Measurements from ENCODE around the gene PDXP. TPM values are rescaled to one million over a fixed set of nuclear protein-coding genes. Genes with fewer than 3 reads are reported as not detected.

Gene PDXP
- total and polyA plus RNA-seq, 3 donors from 2014 or later = 51.9 to 117 (median 95.7) TPM

DNA sequence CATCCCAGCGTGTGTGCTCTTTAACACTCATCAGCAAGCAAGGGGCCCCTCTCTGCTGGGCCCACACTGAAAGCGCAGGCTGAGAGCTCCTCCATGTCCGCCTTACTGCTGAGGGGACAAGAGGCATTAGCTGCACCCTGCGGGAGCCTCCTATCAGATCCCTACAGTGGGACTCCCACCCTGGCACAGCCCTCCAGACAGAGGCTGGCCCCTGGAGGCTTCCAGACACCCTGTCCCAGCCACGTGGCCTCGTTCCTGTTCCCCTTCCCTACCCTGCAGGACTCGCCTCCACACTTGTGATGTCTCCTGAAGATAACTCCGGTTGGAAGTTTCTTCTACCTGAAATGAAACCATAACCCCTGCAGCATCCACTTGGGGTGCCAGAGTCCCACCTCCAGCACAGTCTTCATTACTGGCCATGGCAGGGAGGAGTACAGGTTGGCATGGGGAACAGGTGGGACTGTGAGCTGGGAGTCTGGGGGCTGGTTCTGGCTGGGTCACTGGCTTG is 24.1 kb upstream of the PDXP start:
- intact Hi-C loops (cut with DNase I; ENCODE audit: low total_unique reads) = no loop called here
- H3K9me3 ChIP-seq = no peaks in the 10 kb centered on the region
- WGBS, 2 donors = 24 to 31% methylated on average over 8 of the region's 8 CpGs
- no peak overlapping the region for H3K4me3 ChIP-seq
- peaks cover 40% of the 10 kb centered on the region for H3K4me1 ChIP-seq
- H3K36me3 ChIP-seq (ENCODE audit: low read depth, missing control alignments) = no peaks in the 10 kb centered on the region
- DNase-seq = no peak
- TF ChIP-seq, protein P1, sequence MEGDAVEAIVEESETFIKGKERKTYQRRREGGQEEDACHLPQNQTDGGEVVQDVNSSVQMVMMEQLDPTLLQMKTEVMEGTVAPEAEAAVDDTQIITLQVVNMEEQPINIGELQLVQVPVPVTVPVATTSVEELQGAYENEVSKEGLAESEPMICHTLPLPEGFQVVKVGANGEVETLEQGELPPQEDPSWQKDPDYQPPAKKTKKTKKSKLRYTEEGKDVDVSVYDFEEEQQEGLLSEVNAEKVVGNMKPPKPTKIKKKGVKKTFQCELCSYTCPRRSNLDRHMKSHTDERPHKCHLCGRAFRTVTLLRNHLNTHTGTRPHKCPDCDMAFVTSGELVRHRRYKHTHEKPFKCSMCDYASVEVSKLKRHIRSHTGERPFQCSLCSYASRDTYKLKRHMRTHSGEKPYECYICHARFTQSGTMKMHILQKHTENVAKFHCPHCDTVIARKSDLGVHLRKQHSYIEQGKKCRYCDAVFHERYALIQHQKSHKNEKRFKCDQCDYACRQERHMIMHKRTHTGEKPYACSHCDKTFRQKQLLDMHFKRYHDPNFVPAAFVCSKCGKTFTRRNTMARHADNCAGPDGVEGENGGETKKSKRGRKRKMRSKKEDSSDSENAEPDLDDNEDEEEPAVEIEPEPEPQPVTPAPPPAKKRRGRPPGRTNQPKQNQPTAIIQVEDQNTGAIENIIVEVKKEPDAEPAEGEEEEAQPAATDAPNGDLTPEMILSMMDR (IDR thresholded peaks at IDR 0.05) = no peak
- TF ChIP-seq POLR2A (IDR thresholded peaks at IDR 0.05) = no peak
- no peaks in the 10 kb centered on the region for H3K27me3 ChIP-seq
- H3K27ac ChIP-seq = peak overlapping the region; percentile 16 to 82

DNA sequence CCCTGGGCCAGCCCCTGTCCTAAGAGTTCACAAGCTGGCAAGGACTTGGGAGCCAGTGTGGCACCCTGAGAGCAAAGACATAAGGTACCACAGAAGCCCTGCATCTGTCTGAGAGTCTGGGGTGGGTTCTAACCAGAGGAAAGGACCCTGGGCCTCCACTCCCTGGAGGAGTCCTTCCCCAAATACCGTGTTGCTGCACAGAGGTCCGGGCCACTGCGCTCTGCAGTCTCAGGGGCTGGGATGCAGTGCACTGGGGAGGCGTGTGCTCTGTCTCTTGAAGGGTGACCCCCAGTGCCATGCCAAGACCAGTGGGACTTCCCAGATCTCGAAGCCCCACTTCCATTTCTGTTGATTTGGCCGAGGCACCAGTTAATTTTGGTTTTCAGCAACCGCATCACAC is 23.4 kb upstream of the PDXP start:
- H3K4me1 ChIP-seq = peaks cover 44% of the 10 kb centered on the region
- no peaks in the 10 kb centered on the region for H3K27me3 ChIP-seq

DNA sequence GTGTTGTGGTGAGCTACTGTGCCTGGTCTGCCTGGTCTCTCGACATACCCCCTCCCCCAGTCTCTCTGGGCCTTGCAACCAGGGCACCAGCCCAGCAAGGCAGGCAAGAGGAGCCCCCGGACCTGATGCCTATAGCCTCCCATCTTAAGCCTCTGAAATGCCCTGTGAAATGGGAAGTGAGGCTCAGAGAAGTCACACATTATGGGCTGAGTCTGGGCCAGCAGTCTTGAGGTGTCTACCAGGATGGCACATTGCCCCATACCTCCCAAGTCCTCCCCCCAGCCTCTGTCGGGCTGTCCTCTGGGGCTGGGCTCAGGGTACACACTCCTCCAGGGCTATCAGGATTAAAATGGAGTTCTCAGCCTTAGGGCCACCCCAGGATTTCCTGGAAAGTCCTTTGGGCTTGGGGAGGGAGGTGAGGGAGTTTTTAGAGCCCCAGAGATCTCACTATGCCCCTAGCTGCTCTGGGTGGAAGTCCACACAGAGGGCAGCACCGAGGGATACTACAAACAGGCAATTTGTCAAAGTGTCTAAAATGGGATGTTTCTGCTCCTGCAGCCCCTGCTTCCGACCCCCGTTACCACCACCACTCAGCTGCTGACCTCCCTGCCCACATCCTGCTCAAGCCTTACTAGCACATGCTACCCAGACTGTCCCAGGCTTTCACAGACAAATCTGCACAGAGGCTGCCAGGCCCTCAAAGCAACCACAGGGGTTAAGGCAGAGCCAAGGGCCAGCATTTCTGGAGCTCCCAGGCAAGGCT is 22.2 kb upstream of the PDXP start:
- H3K4me3 ChIP-seq = no peak overlapping the region
- H3K27me3 ChIP-seq = no peaks in the 10 kb centered on the region
- TF ChIP-seq, protein P1 (IDR thresholded peaks at IDR 0.05) = no peak
- TF ChIP-seq POLR2A (IDR thresholded peaks at IDR 0.05) = no peak
- no peaks in the 10 kb centered on the region for H3K9me3 ChIP-seq
- DNase-seq = no peak
- intact Hi-C loops (cut with DNase I; ENCODE audit: low total_unique reads) = no loop called here
- peak overlapping the region in 1 of 2 donors; percentile 25 for H3K27ac ChIP-seq
- H3K36me3 ChIP-seq (ENCODE audit: low read depth, missing control alignments) = no peaks in the 10 kb centered on the region
- H3K4me1 ChIP-seq = peaks cover 50% of the 10 kb centered on the region
- whole genome bisulfite sequencing, 2 donors = 73 to 76% methylated on average over 4 to 6 of the region's 6 CpGs

More for the DNA sequence above, 23.4 kb upstream of the PDXP start:
- no peak for DNase-seq
- no peak for TF ChIP-seq POLR2A (IDR thresholded peaks at IDR 0.05)
- TF ChIP-seq, protein P1 (IDR thresholded peaks at IDR 0.05) = no peak
- H3K9me3 ChIP-seq = no peaks in the 10 kb centered on the region
- H3K27ac ChIP-seq = peak overlapping the region; percentile 16 to 82
- H3K4me3 ChIP-seq = no peak overlapping the region
- intact Hi-C loops (cut with DNase I; ENCODE audit: low total_unique reads) = no loop called here
- no peaks in the 10 kb centered on the region for H3K36me3 ChIP-seq (ENCODE audit: low read depth, missing control alignments)
- WGBS, 2 donors = 84% methylated on average over 7 of the region's 7 CpGs; no CpG with 5 or more reads in 1 of the 2 donors

DNA sequence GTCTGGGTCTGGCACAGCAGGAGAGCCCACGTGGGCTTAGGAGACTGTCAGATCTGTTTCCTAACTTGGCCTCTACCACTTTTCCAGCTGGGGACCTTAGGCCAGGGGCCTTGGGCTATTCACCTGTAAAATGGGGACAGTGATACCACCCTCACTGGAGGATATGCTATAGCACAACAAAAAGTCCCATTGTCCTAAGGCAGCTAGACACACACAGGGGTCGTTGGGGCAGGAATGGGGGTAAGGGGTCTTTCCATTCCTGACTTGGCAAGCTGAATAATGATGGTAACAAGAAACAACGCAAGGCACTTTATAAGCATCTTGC is 21.6 kb upstream of the PDXP start:
- peaks cover 50% of the 10 kb centered on the region for H3K4me1 ChIP-seq
- intact Hi-C loops (cut with DNase I; ENCODE audit: low total_unique reads) = no loop called here
- WGBS, 2 donors = 66 to 72% methylated on average over 3 of the region's 3 CpGs

More for the DNA sequence above, 21.6 kb upstream of the PDXP start:
- DNase-seq = no peak
- TF ChIP-seq, protein P1 (IDR thresholded peaks at IDR 0.05) = no peak
- TF ChIP-seq POLR2A (IDR thresholded peaks at IDR 0.05) = no peak
- Histone ChIP-seq H3K27me3 (no peaks in the 10 kb centered on the region), H3K36me3 (ENCODE audit: low read depth, missing control alignments) (no peaks in the 10 kb centered on the region), H3K4me3 (no peak overlapping the region), H3K9me3 (no peaks in the 10 kb centered on the region), H3K27ac (peak overlapping the region in 1 of 2 donors; percentile 25)
